ENCODE measurements around the gene CSRP3. TPM values are rescaled to one million over a fixed set of nuclear protein-coding genes. Genes with fewer than 3 reads are reported as not detected.

The CSRP3 gene
- total and polyA plus RNA-seq, 10 donors = 0.08 to 0.17 TPM; not detected in 8

GRCh38 chr11:19225581-19225980, 23.8 kb upstream of the CSRP3 start:
- Histone ChIP-seq H3K27ac (no peak overlapping the region), H3K27me3 (replicated peaks in 1 of 7) (no peaks in the 10 kb centered on the region), H3K4me3 (no peak overlapping the region), H3K36me3 (peaks cover 0 to 73% (median 0%) of the 10 kb centered on the region in 6 donors), H3K9me3 (no peaks in the 10 kb centered on the region), H3K4me1 (no peaks in the 10 kb centered on the region)
- intact Hi-C loops (cut with DNase I; ENCODE audit: low total_unique reads) = no loop called here
- no peak for DNase-seq
- TF ChIP-seq POLR2A (IDR thresholded peaks at IDR 0.05) = no peak
- no peak for TF ChIP-seq POLR2AphosphoS5 (IDR thresholded peaks at IDR 0.05)
- TF ChIP-seq, protein P1, sequence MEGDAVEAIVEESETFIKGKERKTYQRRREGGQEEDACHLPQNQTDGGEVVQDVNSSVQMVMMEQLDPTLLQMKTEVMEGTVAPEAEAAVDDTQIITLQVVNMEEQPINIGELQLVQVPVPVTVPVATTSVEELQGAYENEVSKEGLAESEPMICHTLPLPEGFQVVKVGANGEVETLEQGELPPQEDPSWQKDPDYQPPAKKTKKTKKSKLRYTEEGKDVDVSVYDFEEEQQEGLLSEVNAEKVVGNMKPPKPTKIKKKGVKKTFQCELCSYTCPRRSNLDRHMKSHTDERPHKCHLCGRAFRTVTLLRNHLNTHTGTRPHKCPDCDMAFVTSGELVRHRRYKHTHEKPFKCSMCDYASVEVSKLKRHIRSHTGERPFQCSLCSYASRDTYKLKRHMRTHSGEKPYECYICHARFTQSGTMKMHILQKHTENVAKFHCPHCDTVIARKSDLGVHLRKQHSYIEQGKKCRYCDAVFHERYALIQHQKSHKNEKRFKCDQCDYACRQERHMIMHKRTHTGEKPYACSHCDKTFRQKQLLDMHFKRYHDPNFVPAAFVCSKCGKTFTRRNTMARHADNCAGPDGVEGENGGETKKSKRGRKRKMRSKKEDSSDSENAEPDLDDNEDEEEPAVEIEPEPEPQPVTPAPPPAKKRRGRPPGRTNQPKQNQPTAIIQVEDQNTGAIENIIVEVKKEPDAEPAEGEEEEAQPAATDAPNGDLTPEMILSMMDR (IDR thresholded peaks at IDR 0.05 in 8 of 11, conservative IDR thresholded peaks at IDR 0.05 in 3 of 11) = no peak
- WGBS, 5 donors = 95 to 100% (median 97%) methylated on average over 3 of the region's 3 CpGs

GRCh38 chr11:19225123-19225522, 23.3 kb upstream of the CSRP3 start:
- no peaks in the 10 kb centered on the region for H3K9me3 ChIP-seq
- no peaks in the 10 kb centered on the region for H3K27me3 ChIP-seq (replicated peaks in 1 of 7)
- H3K36me3 ChIP-seq = peaks cover 0 to 69% (median 0%) of the 10 kb centered on the region in 6 donors
- no peaks in the 10 kb centered on the region for H3K4me1 ChIP-seq
- TF ChIP-seq, protein P1 (IDR thresholded peaks at IDR 0.05 in 8 of 11, conservative IDR thresholded peaks at IDR 0.05 in 3 of 11) = no peak
- TF ChIP-seq POLR2AphosphoS5 (IDR thresholded peaks at IDR 0.05) (no peak), POLR2A (IDR thresholded peaks at IDR 0.05) (no peak)
- DNase-seq = no peak
- intact Hi-C loops (cut with DNase I; ENCODE audit: low total_unique reads) = no loop called here
- H3K27ac ChIP-seq = no peak overlapping the region
- WGBS, 5 donors = 93 to 99% (median 97%) methylated on average over 6 of the region's 6 CpGs
- no peak overlapping the region for H3K4me3 ChIP-seq

- intact Hi-C loops (cut with DNase I; ENCODE audit: low total_unique reads) = no loop called here
- no peak overlapping the region for H3K27ac ChIP-seq
- WGBS, 5 donors = 39 to 62% (median 54%) methylated on average over 3 of the region's 3 CpGs
Observed at GRCh38 chr11:19220903-19221724, 19.3 kb upstream of the CSRP3 start.

More at GRCh38 chr11:19220903-19221724, 19.3 kb upstream of the CSRP3 start:
- Histone ChIP-seq H3K36me3 (peaks cover 0 to 29% (median 0%) of the 10 kb centered on the region in 6 donors), H3K27me3 (replicated peaks in 1 of 7) (no peaks in the 10 kb centered on the region), H3K4me1 (no peaks in the 10 kb centered on the region), H3K4me3 (no peak overlapping the region), H3K9me3 (no peaks in the 10 kb centered on the region)
- no peak for DNase-seq
- TF ChIP-seq POLR2AphosphoS5 (IDR thresholded peaks at IDR 0.05) = no peak
- TF ChIP-seq, protein P1 (IDR thresholded peaks at IDR 0.05 in 8 of 11, conservative IDR thresholded peaks at IDR 0.05 in 3 of 11) = no peak
- TF ChIP-seq POLR2A (IDR thresholded peaks at IDR 0.05) = no peak

All from spleen (tissue), 11 donors.